DOHH2 (cell line): ENCODE data around the gene KRT80.

Experiments
- H3F3A ChIP-seq: fragments of 200-600 bp; sonication (generic), shearing (Covaris generic); 2 replicates; pipeline ENCODE4 v1.6.0; 2016; ENCODE audit warnings: antibody characterized with exemption, mild to moderate bottlenecking; ENCODE audit not compliant: control insufficient read depth, insufficient read depth
- H3K27ac ChIP-seq: fragments of 200-600 bp; sonication (generic); 2 replicates; pipeline ENCODE4 v1.5.1; 2014; ENCODE audit warnings: low read depth, mild to moderate bottlenecking, low read length, moderate library complexity
- H3K27me3 ChIP-seq: fragments of 200-600 bp; sonication (generic); 2 replicates; pipeline ENCODE4 v1.6.1; 2014; ENCODE audit warnings: mild to moderate bottlenecking, low read length, mixed read lengths; ENCODE audit not compliant: control insufficient read depth
- H3K36me3 ChIP-seq: fragments of 200-600 bp; sonication (generic); 2 replicates; pipeline ENCODE4 v1.6.1; 2014; ENCODE audit warnings: mild to moderate bottlenecking, low read length, moderate library complexity, mixed read lengths; ENCODE audit not compliant: control insufficient read depth
- H3K4me1 ChIP-seq: fragments of 200-600 bp; sonication (generic); 2 replicates; pipeline ENCODE4 v1.6.1; 2014; ENCODE audit warnings: mild to moderate bottlenecking, low read length, mixed read lengths; ENCODE audit not compliant: control insufficient read depth
- H3K4me2 ChIP-seq: fragments of 200-600 bp; sonication (generic); 2 replicates; pipeline ENCODE4 v1.6.0; 2014; ENCODE audit warnings: mild to moderate bottlenecking, low read length, moderate library complexity
- H3K4me3 ChIP-seq: fragments of 200-600 bp; sonication (generic); 2 replicates; pipeline ENCODE4 v1.5.1; 2014; ENCODE audit warnings: mild to moderate bottlenecking, low read length, mixed read lengths
- H3K79me2 ChIP-seq: fragments of 200-600 bp; sonication (generic); 2 replicates; pipeline ENCODE4 v1.6.1; 2014; ENCODE audit warnings: mild to moderate bottlenecking, low read length, mixed read lengths; ENCODE audit not compliant: control insufficient read depth
- H3K9me2 ChIP-seq: fragments of 200-600 bp; sonication (generic); replicated peaks from 2 replicates; pipeline ENCODE4 v1.6.1; 2014; ENCODE audit warnings: mild to moderate bottlenecking, low read length, mixed read lengths; ENCODE audit not compliant: control insufficient read depth
- H3K9me3 ChIP-seq: fragments of 200-600 bp; sonication (generic); 2 replicates; pipeline ENCODE4 v1.6.1; 2014; ENCODE audit warnings: antibody characterized with exemption, low read length, mixed read lengths; ENCODE audit not compliant: control insufficient read depth, insufficient read depth
- H4K20me1 ChIP-seq: fragments of 200-600 bp; sonication (generic); 2 replicates; pipeline ENCODE4 v1.6.0; 2014; ENCODE audit warnings: low read depth, mild to moderate bottlenecking, antibody characterized with exemption, low read length, moderate library complexity; ENCODE audit not compliant: control insufficient read depth, insufficient read depth
- CTCF ChIP-seq: fragments of 200-600 bp; sonication (generic); IDR thresholded peaks from one replicate; pipeline ENCODE4 v1.5.1; 2014; ENCODE audit warnings: antibody characterized with exemption, mild to moderate bottlenecking, low read depth, low read length; ENCODE audit not compliant: poor library complexity, severe bottlenecking
- EZH2phosphoT487 ChIP-seq: fragments of 200-600 bp; sonication (generic); IDR thresholded peaks from 2 replicates; pipeline ENCODE4 v1.6.1; 2017; ENCODE audit warnings: borderline replicate concordance, mild to moderate bottlenecking, antibody characterized with exemption, low read length, moderate library complexity, mixed read lengths

KRT80 gene

GRCh38 chr12:52183544-52183910 is 8.3 kb downstream of the KRT80 start:
- Histone ChIP-seq H3F3A (no peaks in the 10 kb centered on the region), H3K36me3 (no peaks in the 10 kb centered on the region), H3K9me3 (no peaks in the 10 kb centered on the region), H3K27me3 (0 out of 2 replicates have a peak, but pooled peaks cover 2% of the 10 kb centered on the region), H3K79me2 (no peaks in the 10 kb centered on the region), H3K4me1 (no peaks in the 10 kb centered on the region), H3K9me2 (no peaks in the 10 kb centered on the region), H3K4me3 (no peak overlapping the region), H3K27ac (no peak overlapping the region), H4K20me1 (no peaks in the 10 kb centered on the region), H3K4me2 (no peak overlapping the region)
- TF ChIP-seq CTCF (no peak), EZH2phosphoT487 (no peak)

DNA sequence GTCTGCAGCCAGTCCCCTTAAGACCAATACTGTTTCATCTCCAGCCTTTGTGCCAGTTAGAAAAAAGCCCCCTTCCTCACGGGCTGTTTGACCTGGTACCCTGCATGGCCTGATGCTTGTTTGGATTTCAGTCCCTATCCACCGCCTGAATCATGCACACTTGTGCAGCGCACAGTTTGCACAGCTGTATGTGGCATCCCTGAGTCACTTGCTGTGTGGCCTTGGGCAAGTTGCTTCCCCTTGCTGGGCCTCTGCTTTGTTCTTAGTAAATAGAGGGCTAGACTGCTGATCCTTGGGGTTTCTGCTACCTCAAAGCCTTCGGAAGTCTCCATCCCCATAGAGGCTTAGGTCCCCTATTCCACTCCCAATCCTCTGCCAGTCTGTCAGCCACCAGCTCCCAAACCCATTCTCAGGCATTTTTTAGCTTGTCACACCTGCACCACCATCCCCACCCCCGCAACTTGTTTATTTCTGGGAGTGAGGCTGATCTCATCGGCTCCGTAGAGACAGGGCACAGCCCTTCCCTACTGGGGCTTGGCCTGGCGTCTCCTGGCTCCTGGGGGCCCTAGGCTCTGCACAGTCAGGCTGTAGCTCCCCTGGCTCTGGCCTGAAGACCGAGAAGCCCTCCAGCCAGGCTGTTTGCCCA is 8.8 kb downstream of the KRT80 start:
- TF ChIP-seq EZH2phosphoT487 (no peak), CTCF (no peak)
- Histone ChIP-seq H3K9me3 (no peaks in the 10 kb centered on the region), H3K27ac (no peak overlapping the region), H3K27me3 (0 out of 2 replicates have a peak, but pooled peaks cover 2% of the 10 kb centered on the region), H3K79me2 (no peaks in the 10 kb centered on the region), H3K9me2 (no peaks in the 10 kb centered on the region), H3K4me3 (no peak overlapping the region), H3K4me2 (no peak overlapping the region), H4K20me1 (no peaks in the 10 kb centered on the region), H3K36me3 (no peaks in the 10 kb centered on the region), H3K4me1 (no peaks in the 10 kb centered on the region), H3F3A (no peaks in the 10 kb centered on the region)

DNA sequence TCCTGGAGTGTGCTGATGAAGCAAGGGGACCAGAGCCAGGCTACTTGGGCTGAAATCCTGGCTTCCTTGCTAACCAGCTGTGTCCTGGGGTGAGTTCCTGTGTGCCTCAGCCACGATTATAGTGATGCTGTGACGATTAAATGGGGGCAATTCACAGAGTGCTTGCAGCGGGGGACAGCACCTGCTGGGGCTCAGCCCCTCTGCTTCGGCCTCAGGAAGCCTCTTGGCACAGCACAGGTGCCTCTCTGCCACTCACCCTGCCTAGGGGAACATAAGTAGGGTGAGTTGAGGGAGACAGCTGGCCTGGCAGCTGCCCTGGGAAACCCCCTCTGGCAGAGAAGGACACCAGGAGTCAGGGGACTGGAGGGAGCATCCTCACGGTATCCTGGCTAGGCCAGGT is 9.4 kb downstream of the KRT80 start:
- no peaks in the 10 kb centered on the region for H4K20me1 ChIP-seq
- H3K4me1 ChIP-seq, result no peaks in the 10 kb centered on the region
- H3K79me2 ChIP-seq, result no peaks in the 10 kb centered on the region
- H3F3A ChIP-seq, result no peaks in the 10 kb centered on the region
- no peaks in the 10 kb centered on the region for H3K36me3 ChIP-seq
- H3K27ac ChIP-seq, result no peak overlapping the region
- no peaks in the 10 kb centered on the region for H3K9me2 ChIP-seq
- H3K4me3 ChIP-seq, result no peak overlapping the region
- TF ChIP-seq EZH2phosphoT487 (no peak), CTCF (no peak)
- no peaks in the 10 kb centered on the region for H3K9me3 ChIP-seq
- H3K27me3 ChIP-seq, result 0 out of 2 replicates have a peak, but pooled peaks cover 2% of the 10 kb centered on the region
- no peak overlapping the region for H3K4me2 ChIP-seq
